ENCODE measurements around the gene CSRNP3.

DNA sequence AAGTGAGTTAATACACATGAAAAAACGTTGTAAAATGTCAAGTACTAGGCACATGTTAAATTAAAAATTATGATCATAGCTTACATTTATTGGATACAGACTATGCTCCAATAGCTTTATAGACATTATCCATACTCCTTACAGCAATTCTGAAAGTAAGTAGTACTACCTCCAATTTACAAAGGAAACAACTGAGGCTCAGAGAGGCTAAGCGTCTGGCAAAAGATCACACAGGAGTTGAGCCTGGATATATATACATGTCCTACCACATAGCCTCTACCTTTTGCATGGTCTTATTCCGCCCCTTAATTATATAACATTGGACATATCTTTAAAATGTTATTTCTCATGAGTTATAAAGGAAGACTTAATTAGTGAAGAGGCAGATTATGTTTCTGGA lies 127.3 kb downstream of the CSRNP3 start:
- TF ChIP-seq, protein P1, sequence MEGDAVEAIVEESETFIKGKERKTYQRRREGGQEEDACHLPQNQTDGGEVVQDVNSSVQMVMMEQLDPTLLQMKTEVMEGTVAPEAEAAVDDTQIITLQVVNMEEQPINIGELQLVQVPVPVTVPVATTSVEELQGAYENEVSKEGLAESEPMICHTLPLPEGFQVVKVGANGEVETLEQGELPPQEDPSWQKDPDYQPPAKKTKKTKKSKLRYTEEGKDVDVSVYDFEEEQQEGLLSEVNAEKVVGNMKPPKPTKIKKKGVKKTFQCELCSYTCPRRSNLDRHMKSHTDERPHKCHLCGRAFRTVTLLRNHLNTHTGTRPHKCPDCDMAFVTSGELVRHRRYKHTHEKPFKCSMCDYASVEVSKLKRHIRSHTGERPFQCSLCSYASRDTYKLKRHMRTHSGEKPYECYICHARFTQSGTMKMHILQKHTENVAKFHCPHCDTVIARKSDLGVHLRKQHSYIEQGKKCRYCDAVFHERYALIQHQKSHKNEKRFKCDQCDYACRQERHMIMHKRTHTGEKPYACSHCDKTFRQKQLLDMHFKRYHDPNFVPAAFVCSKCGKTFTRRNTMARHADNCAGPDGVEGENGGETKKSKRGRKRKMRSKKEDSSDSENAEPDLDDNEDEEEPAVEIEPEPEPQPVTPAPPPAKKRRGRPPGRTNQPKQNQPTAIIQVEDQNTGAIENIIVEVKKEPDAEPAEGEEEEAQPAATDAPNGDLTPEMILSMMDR (IDR thresholded peaks at IDR 0.05): no peak
- TF ChIP-seq POLR2A (IDR thresholded peaks at IDR 0.05): no peak
